ELR (cell line): ENCODE measurements around the gene USP10.

Experiments used
- DNase-seq: peaks from one replicate; pipeline ENCODE4 v3.0.0-alpha.2; 2015; ENCODE audit warnings: low read depth

The USP10 gene

GRCh38 chr16:84699712-84700445 is at the start of gene USP10:
Gene USP10, plus strand, starts transcription at chr16:84700000. Its CDS starts 91 bp downstream, at chr16:84700091.
- DNase-seq: peak; percentile 83

- peak; percentile 79 for DNase-seq
These were observed 49.5 kb upstream of the USP10 start for GRCh38 chr16:84650062-84650991.

- DNase-seq: no peak
These were observed 47.2 kb upstream of the USP10 start for GRCh38 chr16:84652566-84652965.

- DNase-seq: no peak
These were observed 45.6 kb upstream of the USP10 start for GRCh38 chr16:84654238-84654637.

GRCh38 chr16:84654998-84655397 is 44.8 kb upstream of the USP10 start:
- no peak for DNase-seq

GRCh38 chr16:84656649-84657048 is 43.2 kb upstream of the USP10 start:
- no peak for DNase-seq

- no peak for DNase-seq
These were observed 42.5 kb upstream of the USP10 start for GRCh38 chr16:84657229-84657837.

GRCh38 chr16:84658690-84659089 is 41.1 kb upstream of the USP10 start:
- no peak for DNase-seq

- DNase-seq: no peak
These were observed 40.0 kb upstream of the USP10 start for GRCh38 chr16:84659656-84660300.

- no peak for DNase-seq
These were observed 38.8 kb upstream of the USP10 start for GRCh38 chr16:84660973-84661372.

GRCh38 chr16:84661418-84662060 is 38.3 kb upstream of the USP10 start:
- DNase-seq: no peak

- no peak for DNase-seq
These were observed 37.3 kb upstream of the USP10 start for GRCh38 chr16:84662471-84662870.

GRCh38 chr16:84663433-84664101 is 36.2 kb upstream of the USP10 start:
- no peak for DNase-seq

GRCh38 chr16:84665359-84665758 is 34.4 kb upstream of the USP10 start:
- DNase-seq: no peak

- no peak for DNase-seq
These were observed 34.0 kb upstream of the USP10 start for GRCh38 chr16:84665843-84666242.

GRCh38 chr16:84667600-84668309 is 32.0 kb upstream of the USP10 start:
- DNase-seq: no peak

GRCh38 chr16:84670063-84670462 is 29.7 kb upstream of the USP10 start:
- no peak for DNase-seq

- peak; percentile 82 for DNase-seq
These were observed 27.3 kb upstream of the USP10 start for GRCh38 chr16:84672276-84673202.

- peak; percentile 57 for DNase-seq
These were observed 26.6 kb upstream of the USP10 start for GRCh38 chr16:84673203-84673535.
